ENCODE data around the gene TAF1B. TPM values are rescaled to one million over a fixed set of nuclear protein-coding genes. Genes with fewer than 3 reads are reported as not detected.
A peak's percentile ranks its signal among the peaks of the same experiment; 100 is the strongest.

The TAF1B gene
- total and polyA plus RNA-seq, 10 of the 15 experiments (the other 5 are each of a cell fraction or from before 2014, with no cell fraction given): 8.1 to 18.3 (median 12.4) TPM

DNA sequence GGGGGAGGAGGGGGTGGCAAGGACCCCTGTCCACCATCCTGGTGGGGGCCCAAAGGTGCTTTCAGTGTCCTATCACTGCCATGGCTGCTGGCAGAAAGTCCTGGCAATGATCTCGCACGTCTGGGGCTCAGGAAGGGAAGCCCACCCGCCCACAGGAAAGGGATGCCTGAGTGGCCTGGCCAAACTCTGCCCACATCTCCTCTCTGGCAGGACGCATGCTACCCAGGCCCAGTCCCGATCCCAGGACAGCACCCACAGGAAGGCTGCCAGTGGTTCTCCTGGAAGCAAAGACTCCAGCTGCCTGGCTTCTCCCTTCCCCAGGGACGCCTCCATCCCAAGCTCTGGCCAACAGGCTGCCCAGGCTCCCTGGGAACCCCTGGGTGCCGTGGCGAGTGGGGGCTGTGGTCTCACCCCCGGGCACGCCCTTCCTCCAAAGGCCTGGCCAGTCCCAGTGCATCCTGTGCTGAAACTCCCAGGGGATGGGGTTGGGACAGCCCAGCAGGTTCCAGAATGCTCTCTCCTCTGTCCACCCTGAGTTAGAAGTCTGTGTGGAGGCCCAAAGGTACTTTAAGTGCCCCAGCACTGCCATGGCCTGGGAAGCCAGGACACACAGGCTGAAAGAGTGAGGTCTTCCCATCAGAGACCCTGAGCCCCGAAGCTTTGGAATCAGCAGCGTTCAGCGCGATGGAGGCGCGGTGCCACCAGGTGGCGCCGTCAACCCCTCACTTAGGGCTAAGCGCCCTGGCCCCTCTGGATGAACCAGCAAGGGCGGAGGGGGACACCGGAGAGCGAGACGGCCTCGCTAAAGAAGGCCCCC is 29.8 kb upstream of the TAF1B start:
- TF ChIP-seq BHLHE40 (IDR thresholded peaks at IDR 0.05; ENCODE audit: borderline replicate concordance in 1 of 2, low read depth in 2 of 2, low read length in 1 of 2): 0 out of 4 replicates have a peak, but pooled peaks of 1 of the 2 experiments have one; percentile 22
- TF ChIP-seq IKZF1 (conservative IDR thresholded peaks at IDR 0.05): 0 out of 2 replicates have a peak, but pooled peaks have one; percentile 16
- TF ChIP-seq MYB (IDR thresholded peaks at IDR 0.05; ENCODE audit: borderline replicate concordance, low read depth, low read length): no peak
- no peak for TF ChIP-seq ZZZ3 (IDR thresholded peaks at IDR 0.05; ENCODE audit: control insufficient read depth, insufficient read length, low read depth)
- TF ChIP-seq SMC3 (IDR thresholded peaks at IDR 0.05; ENCODE audit: borderline replicate concordance, low read length): peak; percentile 93
- peak; percentile 85 for TF ChIP-seq RAD21 (IDR thresholded peaks at IDR 0.05; ENCODE audit: insufficient read depth, low read depth, low read length)
- peak; percentile 78 for TF ChIP-seq YY1 (IDR thresholded peaks at IDR 0.05; ENCODE audit: low read depth, low read length)
- TF ChIP-seq, protein P1, sequence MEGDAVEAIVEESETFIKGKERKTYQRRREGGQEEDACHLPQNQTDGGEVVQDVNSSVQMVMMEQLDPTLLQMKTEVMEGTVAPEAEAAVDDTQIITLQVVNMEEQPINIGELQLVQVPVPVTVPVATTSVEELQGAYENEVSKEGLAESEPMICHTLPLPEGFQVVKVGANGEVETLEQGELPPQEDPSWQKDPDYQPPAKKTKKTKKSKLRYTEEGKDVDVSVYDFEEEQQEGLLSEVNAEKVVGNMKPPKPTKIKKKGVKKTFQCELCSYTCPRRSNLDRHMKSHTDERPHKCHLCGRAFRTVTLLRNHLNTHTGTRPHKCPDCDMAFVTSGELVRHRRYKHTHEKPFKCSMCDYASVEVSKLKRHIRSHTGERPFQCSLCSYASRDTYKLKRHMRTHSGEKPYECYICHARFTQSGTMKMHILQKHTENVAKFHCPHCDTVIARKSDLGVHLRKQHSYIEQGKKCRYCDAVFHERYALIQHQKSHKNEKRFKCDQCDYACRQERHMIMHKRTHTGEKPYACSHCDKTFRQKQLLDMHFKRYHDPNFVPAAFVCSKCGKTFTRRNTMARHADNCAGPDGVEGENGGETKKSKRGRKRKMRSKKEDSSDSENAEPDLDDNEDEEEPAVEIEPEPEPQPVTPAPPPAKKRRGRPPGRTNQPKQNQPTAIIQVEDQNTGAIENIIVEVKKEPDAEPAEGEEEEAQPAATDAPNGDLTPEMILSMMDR (IDR thresholded peaks at IDR 0.05 in 2 of 3, conservative IDR thresholded peaks at IDR 0.05 in 1 of 3; ENCODE audit: control insufficient read depth in 2 of 3, extremely low read depth in 1 of 3, insufficient read depth in 1 of 3, low read depth in 3 of 3, low read length in 3 of 3): peak; percentile 95 to 96 (median 96)
- TF ChIP-seq HCFC1 (IDR thresholded peaks at IDR 0.05; ENCODE audit: low read length): no peak
- TF ChIP-seq MEF2B (IDR thresholded peaks at IDR 0.05; ENCODE audit: partially characterized antibody, poor library complexity, severe bottlenecking): peak; percentile 41
- no peak overlapping the region for H3K4me3 ChIP-seq
- no peaks in the 10 kb centered on the region for H3K9me3 ChIP-seq (replicated peaks; ENCODE audit: control insufficient read depth, insufficient read depth, low read length)
- RAD21 ChIA-PET (ENCODE audit: unreplicated experiment): interaction anchor here (0.6 to 4.5 kb wide), 13 partner anchors 11 to 265 kb away, joined by 3 to 37 read pairs (median 3); no protein-coding TSS in a partner anchor
- POLR2A ChIA-PET: interaction anchor here (0.6 kb wide), 1 partner anchor 102 kb away, joined by 4 read pairs; no protein-coding TSS in a partner anchor
- no peak overlapping the region for H3K27ac ChIP-seq (ENCODE audit: control insufficient read depth, insufficient read depth)
- no peaks in the 10 kb centered on the region for H4K20me1 ChIP-seq (ENCODE audit: control insufficient read depth, insufficient read depth)
- H3K36me3 ChIP-seq (ENCODE audit: control insufficient read depth in 2 of 2, insufficient read depth in 2 of 2, low read length in 1 of 2): no peaks in the 10 kb centered on the region
- H3K27me3 ChIP-seq (replicated peaks in 1 of 2; ENCODE audit: control insufficient read depth in 2 of 2, insufficient read depth in 2 of 2, low read length in 1 of 2): no peaks in the 10 kb centered on the region; a peak in 2 of 4 replicates
- H3K4me1 ChIP-seq (ENCODE audit: control insufficient read depth, insufficient read depth, low read length): no peaks in the 10 kb centered on the region
- SMC1A ChIA-PET (ENCODE audit: uncharacterized antibody, unreplicated experiment): interaction anchor here (0.5 to 4.7 kb wide), 11 partner anchors 11 to 944 kb away, joined by 3 to 39 read pairs (median 8); partner anchors contain the start of gene TAF1B
- H3K79me2 ChIP-seq (ENCODE audit: control insufficient read depth, insufficient read depth, low read length): no peaks in the 10 kb centered on the region
- H3K9ac ChIP-seq (ENCODE audit: control insufficient read depth, insufficient read depth, low read length): no peak overlapping the region
- no TSS peak for BruUV-seq (replicated peaks)
- ATAC-seq: peak; percentile 98
- 3% methylated on average over 23 of the region's 24 CpGs for WGBS (ENCODE audit: insufficient coverage, insufficient replicate concordance, low lambda C conversion rate, missing lambda C conversion rate)
- no peak for DNase-seq (ENCODE audit: low read depth, low spot score)
- in situ Hi-C loops (cut with MboI) (loop anchor here (5.0 to 10.0 kb wide), 2 partner anchors 234 to 621 kb away; no protein-coding TSS in a partner anchor), intact Hi-C loops (cut with micrococcal nuclease; ENCODE audit: unreplicated experiment) (loop anchor here (1.0 to 10.0 kb wide), 3 partner anchors 101 to 621 kb away; no protein-coding TSS in a partner anchor)
- no peak overlapping the region for H3K4me2 ChIP-seq (ENCODE audit: control insufficient read depth, insufficient read depth)
- peak; percentile 95 for FAIRE-seq
- H2AFZ ChIP-seq (ENCODE audit: control insufficient read depth, low read depth, low read length): peak overlapping the region; percentile 47; the same call in 1 of the 2 replicates
- CTCF ChIA-PET: interaction anchor here (0.6 to 6.3 kb wide), 35 partner anchors 10 to 818 kb away, joined by 3 to 82 read pairs (median 5); partner anchors contain the start of gene TAF1B

All from GM12878 (cell line).